ENCODE results near the gene ABHD1. TPM values are rescaled to one million over a fixed set of nuclear protein-coding genes. Genes with fewer than 3 reads are reported as not detected.

The ABHD1 gene
- total and polyA plus RNA-seq, 2 donors (not counting 3 experiments of a cell fraction or from before 2014, with no cell fraction given): 0.07 TPM; not detected in 1

DNA sequence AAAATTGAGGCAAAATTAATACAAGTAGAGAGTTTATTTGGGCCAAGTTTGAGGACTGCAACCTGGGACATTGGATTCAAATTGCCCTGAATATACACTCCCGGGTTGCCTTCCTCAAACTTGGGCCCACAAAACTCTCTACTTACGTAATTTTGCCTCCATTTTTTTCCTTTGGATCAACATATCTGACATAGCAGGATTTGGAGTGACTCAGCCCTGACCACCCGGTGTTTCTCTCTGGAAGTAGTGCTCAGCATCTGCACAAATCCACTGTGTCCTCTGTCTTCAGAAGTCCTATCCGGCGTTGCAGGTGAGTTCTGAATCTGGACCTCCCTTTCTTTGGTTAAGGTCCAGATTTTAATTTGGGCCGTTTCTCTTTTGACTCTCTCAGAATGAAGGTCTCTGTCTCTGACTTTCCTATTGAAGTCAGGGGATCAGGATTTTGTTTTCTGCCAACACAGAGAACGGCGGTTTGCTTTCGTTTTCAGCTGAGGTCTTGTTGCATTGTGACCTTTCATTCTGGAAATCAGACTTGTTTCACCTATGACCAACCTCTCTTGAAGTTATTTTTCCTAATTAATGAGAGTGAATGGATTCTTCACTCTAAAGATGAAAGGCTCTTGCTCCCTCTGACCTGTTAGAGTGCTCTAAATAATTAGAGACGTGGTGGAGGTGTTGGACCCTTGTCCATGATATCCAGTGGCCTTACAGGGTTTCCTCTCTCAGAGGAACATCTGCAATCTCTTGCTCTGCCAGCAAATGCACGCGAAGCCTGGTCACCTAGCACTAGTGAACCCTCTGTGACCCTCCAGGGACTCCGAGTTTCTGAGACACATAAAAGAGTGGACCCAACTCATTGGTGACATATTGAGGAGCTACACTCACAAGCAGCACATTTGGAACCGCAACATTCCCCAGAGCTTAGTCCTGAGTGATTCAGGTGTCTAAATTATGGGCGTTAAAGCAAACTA, 38.8 kb downstream of the ABHD1 start:
- ChIA-PET CTCF (interaction anchor here (2.2 kb wide), 1 partner anchor 13 kb away, joined by 10 read pairs; no protein-coding TSS in a partner anchor), POLR2A (no interaction called here)
- Histone ChIP-seq H3K36me3 (ENCODE audit: control insufficient read depth in 2 of 2, extremely low read depth in 1 of 2, insufficient read depth in 2 of 2, low read length in 2 of 2) (no peaks in the 10 kb centered on the region), H2AFZ (ENCODE audit: low read depth, low read length) (no peak overlapping the region), H3K79me2 (ENCODE audit: control insufficient read depth, insufficient read depth, low read length) (no peaks in the 10 kb centered on the region), H3K4me1 (ENCODE audit: control insufficient read depth, extremely low read depth, insufficient read depth, low read length) (no peaks in the 10 kb centered on the region), H3K9me1 (replicated peaks; ENCODE audit: control insufficient read depth, extremely low read depth, insufficient read depth, low read length) (no peaks in the 10 kb centered on the region), H3K4me3 (replicated peaks in 1 of 3; ENCODE audit: insufficient read depth in 1 of 3, low read depth in 1 of 3, low read length in 3 of 3) (no peak overlapping the region), H3K4me2 (ENCODE audit: insufficient read depth, low read length) (no peak overlapping the region), H3K27me3 (ENCODE audit: control insufficient read depth in 2 of 2, insufficient read depth in 2 of 2, low read length in 2 of 2) (peaks cover 0 to 3% of the 10 kb centered on the region in 2 experiments), H3K27ac (ENCODE audit: insufficient read depth, low read depth, low read length) (no peak overlapping the region), H4K20me1 (replicated peaks; ENCODE audit: control insufficient read depth, extremely low read depth, insufficient read depth, low read length) (no peaks in the 10 kb centered on the region), H3K9me3 (replicated peaks; ENCODE audit: control insufficient read depth, insufficient read depth, low read length) (no peaks in the 10 kb centered on the region), H3K9ac (replicated peaks; ENCODE audit: extremely low read depth, insufficient read depth, low read length) (no peak overlapping the region)
- intact Hi-C loops (cut with micrococcal nuclease): no loop called here
- TF ChIP-seq POLR2AphosphoS5 (IDR thresholded peaks at IDR 0.05; ENCODE audit: insufficient read depth, low read depth, low read length): no peak
- no peak for TF ChIP-seq JUN (IDR thresholded peaks at IDR 0.05; ENCODE audit: borderline replicate concordance, insufficient read depth, insufficient read length, low read depth)
- TF ChIP-seq, protein P1, sequence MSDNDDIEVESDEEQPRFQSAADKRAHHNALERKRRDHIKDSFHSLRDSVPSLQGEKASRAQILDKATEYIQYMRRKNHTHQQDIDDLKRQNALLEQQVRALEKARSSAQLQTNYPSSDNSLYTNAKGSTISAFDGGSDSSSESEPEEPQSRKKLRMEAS (IDR thresholded peaks at IDR 0.05; ENCODE audit: insufficient read depth, insufficient read length): no peak
- no peak for TF ChIP-seq EZH2 (IDR thresholded peaks at IDR 0.05; ENCODE audit: borderline replicate concordance, low read depth, low read length, severe bottlenecking)
- no peak for TF ChIP-seq MYC (IDR thresholded peaks at IDR 0.05; ENCODE audit: low read depth, low read length)
- TF ChIP-seq FOS (IDR thresholded peaks at IDR 0.05; ENCODE audit: borderline replicate concordance, insufficient read depth, low read length): no peak
- TF ChIP-seq, protein P2, sequence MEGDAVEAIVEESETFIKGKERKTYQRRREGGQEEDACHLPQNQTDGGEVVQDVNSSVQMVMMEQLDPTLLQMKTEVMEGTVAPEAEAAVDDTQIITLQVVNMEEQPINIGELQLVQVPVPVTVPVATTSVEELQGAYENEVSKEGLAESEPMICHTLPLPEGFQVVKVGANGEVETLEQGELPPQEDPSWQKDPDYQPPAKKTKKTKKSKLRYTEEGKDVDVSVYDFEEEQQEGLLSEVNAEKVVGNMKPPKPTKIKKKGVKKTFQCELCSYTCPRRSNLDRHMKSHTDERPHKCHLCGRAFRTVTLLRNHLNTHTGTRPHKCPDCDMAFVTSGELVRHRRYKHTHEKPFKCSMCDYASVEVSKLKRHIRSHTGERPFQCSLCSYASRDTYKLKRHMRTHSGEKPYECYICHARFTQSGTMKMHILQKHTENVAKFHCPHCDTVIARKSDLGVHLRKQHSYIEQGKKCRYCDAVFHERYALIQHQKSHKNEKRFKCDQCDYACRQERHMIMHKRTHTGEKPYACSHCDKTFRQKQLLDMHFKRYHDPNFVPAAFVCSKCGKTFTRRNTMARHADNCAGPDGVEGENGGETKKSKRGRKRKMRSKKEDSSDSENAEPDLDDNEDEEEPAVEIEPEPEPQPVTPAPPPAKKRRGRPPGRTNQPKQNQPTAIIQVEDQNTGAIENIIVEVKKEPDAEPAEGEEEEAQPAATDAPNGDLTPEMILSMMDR (IDR thresholded peaks at IDR 0.05; ENCODE audit: extremely low read depth in 1 of 2, insufficient read depth in 1 of 2, low read depth in 1 of 2, low read length in 2 of 2): no peak
- no peak for TF ChIP-seq POLR2A (IDR thresholded peaks at IDR 0.05; ENCODE audit: low read depth, low read length)
- TF ChIP-seq GATA2 (IDR thresholded peaks at IDR 0.05; ENCODE audit: insufficient read depth, insufficient read length, low read depth, low read length): no peak
- no peak for DNase-seq (ENCODE audit: low read depth, low spot score)
- dilution Hi-C loops (cut with MboI; ENCODE audit: extremely low pct_ligation_motif_present, low sequenced_read_pairs): no loop called here
- no peak for FAIRE-seq
- BruUV-seq (replicated peaks): no TSS peak

All from endothelial cell of umbilical vein (primary cell).